HEK293T (cell line): ENCODE measurements around the gene LCE1F.

Experiments used
- CTCF ChIA-PET: fragments of 350-600 bp; formaldehyde crosslinking; extraction: SDS; loops from one replicate; lab custom pipeline; 2021; ENCODE audit warnings: antibody characterized with exemption, inconsistent platforms; lab: Yijun Ruan, JAX
- POLR2A ChIA-PET: fragments of 350-600 bp; formaldehyde crosslinking; extraction: SDS; loops from one replicate; lab custom pipeline; 2020; ENCODE audit warnings: antibody characterized with exemption, inconsistent platforms; lab: Yijun Ruan, JAX
- DNase-seq: peaks from one replicate; pipeline ENCODE4 v3.0.0; 2012; ENCODE audit warnings: mixed read lengths; ENCODE audit errors: extremely low spot score
- ARNT ChIP-seq: fragments of 450-650 bp; IDR thresholded peaks from 2 replicates; pipeline ENCODE4 v1.6.1; 2017; ENCODE audit warnings: mild to moderate bottlenecking
- BHLHE40 ChIP-seq: fragments of 450-650 bp; IDR thresholded peaks from 2 replicates; pipeline ENCODE4 v1.6.1; 2016; ENCODE audit warnings: mild to moderate bottlenecking, moderate library complexity, borderline replicate concordance
- CTBP1 ChIP-seq: fragments of 450-650 bp; IDR thresholded peaks from 2 replicates; pipeline ENCODE4 v1.6.1; 2016; ENCODE audit warnings: borderline replicate concordance
- ELF4 ChIP-seq: fragments of 450-650 bp; IDR thresholded peaks from 2 replicates; pipeline ENCODE4 v1.6.1; 2017; ENCODE audit warnings: antibody characterized with exemption
- FOXA1 ChIP-seq: fragments of 450-650 bp; IDR thresholded peaks from 2 replicates; pipeline ENCODE4 v1.6.1; 2016; ENCODE audit warnings: mild to moderate bottlenecking
- FOXK2 ChIP-seq: fragments of 450-650 bp; IDR thresholded peaks from 2 replicates; pipeline ENCODE4 v1.6.1; 2016; ENCODE audit warnings: mild to moderate bottlenecking
- FOXM1 ChIP-seq: fragments of 450-650 bp; IDR thresholded peaks from 2 replicates; pipeline ENCODE4 v1.6.1; 2017; ENCODE audit warnings: mild to moderate bottlenecking, borderline replicate concordance
- HDGF ChIP-seq: fragments of 450-650 bp; IDR thresholded peaks from 2 replicates; pipeline ENCODE4 v1.6.1; 2017; ENCODE audit warnings: antibody characterized with exemption, borderline replicate concordance
- L3MBTL2 ChIP-seq: fragments of 450-650 bp; conservative IDR thresholded peaks from 2 replicates; pipeline ENCODE4 v1.6.1; 2016; ENCODE audit warnings: mild to moderate bottlenecking
- LEF1 ChIP-seq: fragments of 450-650 bp; IDR thresholded peaks from 2 replicates; pipeline ENCODE4 v1.6.1; 2017; ENCODE audit warnings: mild to moderate bottlenecking, borderline replicate concordance
- NFRKB ChIP-seq: fragments of 450-650 bp; IDR thresholded peaks from 2 replicates; pipeline ENCODE4 v1.6.1; 2016; ENCODE audit warnings: mild to moderate bottlenecking, moderate library complexity
- SP1 ChIP-seq: fragments of 450-650 bp; IDR thresholded peaks from 2 replicates; pipeline ENCODE4 v1.6.1; 2017
- SUZ12 ChIP-seq: fragments of 450-650 bp; IDR thresholded peaks from 2 replicates; pipeline ENCODE4 v1.6.1; 2016; ENCODE audit warnings: mild to moderate bottlenecking
- TARDBP ChIP-seq: fragments of 450-650 bp; IDR thresholded peaks from 2 replicates; pipeline ENCODE4 v1.6.1; 2016
- ZNF384 ChIP-seq: fragments of 450-650 bp; IDR thresholded peaks from 2 replicates; pipeline ENCODE4 v1.6.1; 2016
- TF ChIP-seq, protein P1 (sequence below): fragments of 450-650 bp; IDR thresholded peaks from 2 replicates; pipeline ENCODE4 v1.6.1; 2016

The LCE1F gene

DNA sequence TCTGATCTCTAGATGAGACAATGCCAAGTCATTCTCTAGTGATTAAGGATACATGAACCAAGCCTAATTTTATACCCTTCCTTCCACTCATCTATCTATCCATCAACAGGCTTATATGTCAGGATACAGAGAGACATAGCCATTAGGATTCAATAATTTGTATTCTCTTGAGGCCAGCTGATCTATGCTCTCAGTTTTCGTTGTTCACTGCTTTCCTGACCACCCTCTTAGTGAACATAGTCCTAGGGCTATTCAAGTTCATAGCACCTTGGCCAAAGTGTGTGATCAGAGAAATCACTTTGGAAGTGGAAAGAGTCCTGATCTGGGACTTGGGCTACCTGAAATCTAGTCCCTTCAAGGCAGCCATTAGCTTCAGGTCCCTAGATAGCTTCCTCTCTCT lies 21.4 kb upstream of the LCE1F start:
- ChIA-PET CTCF (no interaction called here), POLR2A (no interaction called here)
- no peak for DNase-seq
- no peak for TF ChIP-seq L3MBTL2
- TF ChIP-seq FOXK2: no peak
- TF ChIP-seq FOXA1: no peak
- TF ChIP-seq, protein P1, sequence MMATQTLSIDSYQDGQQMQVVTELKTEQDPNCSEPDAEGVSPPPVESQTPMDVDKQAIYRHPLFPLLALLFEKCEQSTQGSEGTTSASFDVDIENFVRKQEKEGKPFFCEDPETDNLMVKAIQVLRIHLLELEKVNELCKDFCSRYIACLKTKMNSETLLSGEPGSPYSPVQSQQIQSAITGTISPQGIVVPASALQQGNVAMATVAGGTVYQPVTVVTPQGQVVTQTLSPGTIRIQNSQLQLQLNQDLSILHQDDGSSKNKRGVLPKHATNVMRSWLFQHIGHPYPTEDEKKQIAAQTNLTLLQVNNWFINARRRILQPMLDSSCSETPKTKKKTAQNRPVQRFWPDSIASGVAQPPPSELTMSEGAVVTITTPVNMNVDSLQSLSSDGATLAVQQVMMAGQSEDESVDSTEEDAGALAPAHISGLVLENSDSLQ: no peak
- TF ChIP-seq SUZ12: no peak
- no peak for TF ChIP-seq LEF1
- TF ChIP-seq NFRKB: no peak
- no peak for TF ChIP-seq SP1
- TF ChIP-seq BHLHE40: no peak
- TF ChIP-seq ARNT: no peak
- no peak for TF ChIP-seq ELF4
- TF ChIP-seq CTBP1: no peak
- no peak for TF ChIP-seq HDGF
- no peak for TF ChIP-seq TARDBP
- TF ChIP-seq FOXM1: no peak
- TF ChIP-seq ZNF384: no peak

DNA sequence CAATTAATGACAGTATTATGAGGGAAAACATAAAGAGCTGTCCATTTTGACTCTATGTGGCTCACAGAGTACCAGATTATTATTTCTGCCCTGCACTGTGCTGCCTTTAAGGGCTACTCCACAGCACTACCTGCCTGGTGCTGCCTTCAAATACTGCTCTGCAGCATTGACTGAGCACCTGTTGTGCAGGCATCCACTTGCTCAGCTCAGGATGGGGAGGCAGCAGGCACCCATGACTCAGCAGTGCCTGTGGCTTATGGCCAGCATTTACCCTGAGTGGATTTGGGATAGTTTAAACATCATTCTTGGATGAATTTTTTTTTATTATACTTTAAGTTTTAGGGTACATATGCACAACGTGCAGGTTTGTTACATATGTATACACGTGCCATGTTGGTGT lies 18.1 kb upstream of the LCE1F start:
- POLR2A ChIA-PET: no interaction called here
- DNase-seq: no peak
- CTCF ChIA-PET: no interaction called here
- TF ChIP-seq CTBP1: no peak
- TF ChIP-seq FOXK2: no peak

DNA sequence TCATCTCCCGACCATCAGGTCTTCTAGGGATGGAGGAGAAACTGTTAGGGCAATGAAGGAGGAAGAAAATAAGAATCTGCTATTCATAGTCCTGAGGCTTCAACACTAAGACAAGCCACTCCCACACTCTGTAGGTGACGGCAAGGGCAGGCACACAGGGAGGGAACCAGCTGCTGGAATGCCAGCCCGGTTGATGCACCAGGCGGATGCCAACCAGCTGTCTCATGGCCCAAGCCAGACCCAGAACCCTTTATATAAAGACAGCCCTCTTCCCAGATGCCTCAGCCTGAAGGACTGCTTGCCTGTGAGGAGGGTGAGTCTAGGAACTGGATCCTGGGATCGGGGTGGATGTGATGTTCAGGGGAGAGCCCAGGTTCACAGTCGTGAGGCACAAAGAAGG lies 17.2 kb upstream of the LCE1F start, which contains the start of gene KPRP:
Gene KPRP (plus strand): TSS at position 279 of the 400 bp plus-strand sequence. CDS start 1,564 bp downstream, outside the sequence.
- CTCF ChIA-PET: no interaction called here
- TF ChIP-seq FOXM1: no peak
- no peak for TF ChIP-seq ZNF384
- TF ChIP-seq LEF1: no peak
- TF ChIP-seq BHLHE40: no peak
- no peak for TF ChIP-seq HDGF
- DNase-seq: no peak
- POLR2A ChIA-PET: no interaction called here

DNA sequence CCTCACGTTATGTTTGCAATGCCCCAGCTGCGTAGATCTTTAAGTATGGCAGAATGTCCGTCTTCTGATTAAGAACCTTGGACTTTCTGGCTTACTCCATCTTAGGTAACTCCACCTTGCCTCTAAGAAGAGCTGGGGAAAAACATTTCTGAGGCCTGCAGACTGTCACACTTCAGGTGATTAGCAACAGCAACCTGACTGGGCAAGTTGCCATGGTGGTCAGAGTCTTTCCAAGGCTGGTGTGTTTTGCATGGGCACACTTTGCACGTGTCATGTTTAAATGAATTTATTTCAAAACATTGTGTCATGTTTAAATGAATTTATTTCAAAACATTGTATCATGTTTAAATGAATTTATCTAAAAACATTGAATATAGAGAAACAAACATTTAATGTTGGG lies 16.3 kb upstream of the LCE1F start:
- ChIA-PET CTCF (no interaction called here), POLR2A (no interaction called here)
- no peak for DNase-seq
- TF ChIP-seq TARDBP (no peak), LEF1 (no peak), L3MBTL2 (no peak), SUZ12 (no peak), FOXA1 (no peak), BHLHE40 (no peak), SP1 (no peak), HDGF (no peak), FOXM1 (no peak), ARNT (no peak), CTBP1 (no peak), NFRKB (no peak), FOXK2 (no peak), ELF4 (no peak), ZNF384 (no peak)
- TF ChIP-seq, protein P1: no peak

DNA sequence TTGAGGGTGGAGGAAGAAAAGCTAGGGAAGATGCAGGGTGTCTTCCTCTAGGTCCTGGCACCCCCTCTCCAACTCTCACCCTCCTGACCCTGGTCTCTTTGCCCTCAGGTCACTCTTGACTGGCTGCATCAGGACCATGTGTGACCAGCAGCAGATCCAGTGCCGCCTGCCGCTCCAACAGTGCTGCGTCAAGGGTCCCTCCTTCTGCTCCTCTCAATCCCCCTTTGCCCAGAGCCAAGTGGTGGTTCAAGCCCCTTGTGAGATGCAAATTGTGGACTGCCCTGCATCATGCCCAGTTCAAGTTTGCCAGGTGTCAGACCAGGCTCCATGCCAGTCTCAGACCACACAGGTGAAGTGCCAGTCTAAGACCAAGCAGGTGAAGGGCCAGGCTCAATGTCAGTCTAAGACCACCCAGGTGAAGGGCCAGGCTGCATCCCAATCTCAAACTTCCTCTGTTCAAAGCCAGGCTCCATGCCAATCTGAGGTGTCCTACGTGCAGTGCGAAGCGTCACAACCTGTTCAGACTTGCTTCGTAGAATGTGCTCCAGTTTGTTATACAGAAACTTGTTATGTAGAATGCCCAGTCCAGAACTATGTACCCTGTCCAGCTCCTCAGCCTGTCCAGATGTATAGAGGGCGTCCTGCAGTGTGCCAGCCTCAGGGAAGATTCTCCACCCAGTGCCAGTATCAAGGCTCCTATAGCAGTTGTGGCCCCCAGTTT lies 15.3 kb upstream of the LCE1F start:
- ChIA-PET CTCF (no interaction called here), POLR2A (no interaction called here)
- no peak for TF ChIP-seq FOXA1
- TF ChIP-seq FOXM1: no peak
- TF ChIP-seq L3MBTL2: no peak
- TF ChIP-seq ARNT: no peak
- no peak for DNase-seq

DNA sequence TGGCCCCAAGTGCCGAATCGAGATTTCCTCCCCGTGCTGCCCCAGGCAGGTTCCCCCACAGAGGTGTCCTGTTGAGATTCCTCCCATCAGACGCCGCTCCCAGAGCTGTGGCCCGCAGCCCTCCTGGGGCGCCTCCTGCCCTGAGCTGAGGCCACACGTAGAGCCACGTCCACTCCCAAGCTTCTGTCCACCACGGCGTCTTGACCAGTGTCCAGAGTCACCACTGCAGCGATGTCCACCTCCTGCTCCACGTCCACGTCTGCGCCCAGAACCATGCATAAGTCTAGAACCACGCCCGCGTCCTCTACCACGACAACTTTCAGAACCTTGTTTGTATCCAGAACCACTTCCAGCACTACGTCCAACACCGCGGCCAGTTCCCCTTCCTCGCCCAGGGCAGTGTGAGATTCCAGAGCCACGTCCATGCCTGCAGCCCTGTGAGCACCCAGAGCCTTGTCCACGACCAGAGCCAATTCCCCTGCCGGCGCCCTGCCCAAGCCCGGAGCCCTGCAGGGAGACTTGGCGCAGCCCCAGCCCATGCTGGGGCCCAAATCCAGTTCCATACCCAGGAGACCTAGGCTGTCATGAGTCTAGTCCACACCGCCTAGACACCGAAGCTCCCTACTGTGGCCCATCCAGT lies 14.3 kb upstream of the LCE1F start:
- CTCF ChIA-PET: no interaction called here
- POLR2A ChIA-PET: no interaction called here
- no peak for DNase-seq
- no peak for TF ChIP-seq LEF1
- no peak for TF ChIP-seq NFRKB
- TF ChIP-seq HDGF: no peak
- no peak for TF ChIP-seq TARDBP

DNA sequence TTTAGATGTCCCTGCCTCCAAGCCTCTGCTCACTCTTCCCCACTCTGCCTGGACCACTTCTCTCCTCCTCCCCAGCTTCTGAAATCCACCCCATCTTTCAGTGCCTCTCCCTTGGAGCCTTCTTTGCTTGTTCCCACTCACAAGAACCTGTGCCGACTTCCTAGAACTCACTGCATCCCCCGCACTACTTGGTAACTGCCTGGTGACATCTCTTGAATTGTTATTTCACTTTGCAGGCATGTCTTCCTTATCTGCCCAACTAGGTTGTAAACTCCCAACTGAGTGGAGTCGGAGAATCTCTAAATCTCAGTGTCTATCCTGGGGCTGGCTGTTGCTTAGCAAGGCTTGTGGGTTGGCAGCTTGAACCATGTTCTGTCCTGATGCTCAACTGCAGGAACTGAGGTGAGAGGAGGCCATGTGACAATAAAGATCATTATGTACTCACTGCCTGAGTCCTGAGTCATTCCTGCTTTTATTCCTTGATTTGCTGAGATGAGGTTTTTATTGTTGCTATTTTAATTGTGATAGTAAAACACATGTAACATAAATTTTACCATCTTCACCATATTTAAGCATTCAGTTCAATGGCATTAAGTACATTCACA lies 13.2 kb upstream of the LCE1F start:
- POLR2A ChIA-PET: no interaction called here
- no peak for TF ChIP-seq L3MBTL2
- no peak for TF ChIP-seq ELF4
- no peak for TF ChIP-seq NFRKB
- no peak for TF ChIP-seq SUZ12
- TF ChIP-seq SP1: no peak
- TF ChIP-seq ARNT: no peak
- no peak for TF ChIP-seq CTBP1
- no peak for TF ChIP-seq FOXM1
- no peak for DNase-seq
- CTCF ChIA-PET: interaction anchor here (0.6 kb wide), 1 partner anchor 207 kb away, joined by 3 read pairs; no protein-coding TSS in a partner anchor
